K562 (cell line): ENCODE results near the gene NEK5. TPM values are rescaled to one million over a fixed set of nuclear protein-coding genes. Genes with fewer than 3 reads are reported as not detected.

Experiments used
- ATAC-seq: fragments of 200-7000 bp; cut with Tn5 transposase; 3 replicates; pipeline ENCODE4 v1.9.1; 2020; ENCODE audit warnings: moderate library complexity
- BruUV-seq: library from RNA; stranded (reverse); fragments of 400-500 nt; replicated peaks from 2 replicates; lab custom pipeline; 2021; lab: Mats Ljungman, UMichigan
- CTCF ChIA-PET: fragments of 300-600 bp; formaldehyde crosslinking; extraction: SDS; loops from one replicate; lab custom pipeline; 2021; ENCODE audit warnings: low intra/inter-chr PET ratio; lab: Yijun Ruan, JAX
- POLR2A ChIA-PET: fragments of 300-600, 350-650 bp; sonication (Branson Sonifier 250); formaldehyde crosslinking; extraction: SDS; loops from one replicate; lab custom pipeline; 2021; ENCODE audit warnings: antibody characterized with exemption, inconsistent platforms; lab: Yijun Ruan, JAX
- DNase-seq, 4 experiments: peaks; one replicate each; pipeline versions ENCODE4 v3.0.0 to v3.0.0-alpha.2; 2011 to 2018; ENCODE audit warnings: low spot score in 3 of 4, mixed read lengths in 3 of 4; ENCODE audit errors: extremely low read depth in 1 of 4
- FAIRE-seq: peaks from 2 replicates; lab custom pipeline; 2011; peaks lifted over from hg19 to GRCh38; lab: Jason Lieb, UNC
- H2AFZ ChIP-seq: 2 replicates; pipeline ENCODE4 v1.6.0; 2011; ENCODE audit warnings: low read depth, low read length, control low read depth, inconsistent platforms
- H3K27ac ChIP-seq: fragments of 200-600 bp; 3 replicates; pipeline ENCODE4 v1.8.0; 2011; ENCODE audit warnings: low read depth, mild to moderate bottlenecking, control low read depth, inconsistent platforms, low read length, moderate library complexity, mixed read lengths; ENCODE audit errors: extremely low read depth
- H3K27me3 ChIP-seq, 2 experiments: fragments of 300-600 bp in 1 of 2; 2 replicates in 1 of 2; 3 replicates in 1 of 2; pipeline versions ENCODE4 v1.6.0 to v1.8.0; 2011; ENCODE audit warnings: inconsistent platforms in 2 of 2, low read length in 2 of 2, mild to moderate bottlenecking in 1 of 2, mixed read lengths in 1 of 2, moderate library complexity in 1 of 2; ENCODE audit not compliant: control insufficient read depth in 2 of 2, insufficient read depth in 2 of 2
- H3K36me3 ChIP-seq: fragments of 300-600 bp; 3 replicates; pipeline ENCODE4 v1.8.0; 2011; ENCODE audit warnings: mild to moderate bottlenecking, low read length, inconsistent platforms; ENCODE audit not compliant: control insufficient read depth, insufficient read depth
- H3K4me1 ChIP-seq, 2 experiments: fragments of 200-600 bp in 1 of 2; replicated peaks in 1 of 2; 2 replicates in 1 of 2; 3 replicates in 1 of 2; pipeline versions ENCODE4 v1.5.1 to v1.8.0; 2011; ENCODE audit warnings: inconsistent platforms in 2 of 2, low read length in 2 of 2, mild to moderate bottlenecking in 1 of 2, mixed read lengths in 1 of 2, moderate library complexity in 1 of 2; ENCODE audit not compliant: control insufficient read depth in 2 of 2, insufficient read depth in 2 of 2
- H3K4me2 ChIP-seq: 2 replicates; pipeline ENCODE4 v1.6.1; 2011; ENCODE audit warnings: low read length, control low read depth, inconsistent platforms, mixed read lengths; ENCODE audit not compliant: insufficient read depth
- H3K4me3 ChIP-seq: fragments of 200-600 bp; sonication (generic), shearing (Covaris generic); 2 replicates; pipeline ENCODE4 v1.5.1; 2016; ENCODE audit warnings: control low read depth, inconsistent platforms
- H3K79me2 ChIP-seq: fragments of 200-600 bp; 3 replicates; pipeline ENCODE4 v1.8.0; 2011; ENCODE audit warnings: low read length, inconsistent platforms; ENCODE audit not compliant: control insufficient read depth, insufficient read depth
- H3K9ac ChIP-seq, 2 experiments: 2 replicates each; pipeline versions ENCODE4 v1.6.0 to v1.6.1; 2011; ENCODE audit warnings: low read depth in 2 of 2, low read length in 2 of 2, control low read depth in 1 of 2, inconsistent platforms in 1 of 2, mild to moderate bottlenecking in 1 of 2, mixed read lengths in 1 of 2; ENCODE audit not compliant: insufficient read depth in 1 of 2
- H3K9me1 ChIP-seq: one replicate; pipeline ENCODE4 v1.6.0; 2011; ENCODE audit warnings: inconsistent platforms, mild to moderate bottlenecking, low read length, moderate library complexity; ENCODE audit not compliant: control insufficient read depth, insufficient read depth
- H3K9me3 ChIP-seq: replicated peaks from 2 replicates; pipeline ENCODE4 v1.5.1; 2011; ENCODE audit warnings: low read depth, low read length, inconsistent platforms; ENCODE audit not compliant: control insufficient read depth, insufficient read depth
- H4K20me1 ChIP-seq: replicated peaks from 2 replicates; pipeline ENCODE4 v1.6.1; 2011; ENCODE audit warnings: low read length, inconsistent platforms, mixed read lengths; ENCODE audit not compliant: control insufficient read depth, insufficient read depth
- AFF4 ChIP-seq: sonication (generic); formaldehyde crosslinking; IDR thresholded peaks from 2 replicates; pipeline ENCODE4 v1.8.0; 2023; ENCODE audit warnings: mild to moderate bottlenecking, missing genetic modification reagents
- ETV5 ChIP-seq: sonication (generic); formaldehyde crosslinking; IDR thresholded peaks from 2 replicates; pipeline ENCODE4 v1.4.0; 2020; ENCODE audit warnings: low read depth, mild to moderate bottlenecking, missing genetic modification reagents
- GABPB1 ChIP-seq: sonication (generic); formaldehyde crosslinking; IDR thresholded peaks from 2 replicates; pipeline ENCODE4 v1.8.0; 2022; ENCODE audit warnings: mild to moderate bottlenecking, missing genetic modification reagents
- HOXB6 ChIP-seq: fragments of 250-450 bp; sonication (Bioruptor Pico); IDR thresholded peaks from 2 replicates; pipeline ENCODE4 v1.5.1; 2022; ENCODE audit warnings: mild to moderate bottlenecking, borderline replicate concordance
- MCM2 ChIP-seq: fragments of 450-650 bp; IDR thresholded peaks from 2 replicates; pipeline ENCODE4 v1.6.1; 2017; ENCODE audit warnings: low read depth, mild to moderate bottlenecking
- SMARCA4 ChIP-seq: fragments of 450-650 bp; IDR thresholded peaks from 2 replicates; pipeline ENCODE4 v1.6.1; 2016
- WGBS: fragments of 100-300 bp; shearing (Covaris generic); methylation state at CpG from one replicate; pipeline ENCODE4 v1.1.6; 2016; ENCODE audit warnings: low coverage, mixed read lengths; ENCODE audit not compliant: insufficient coverage; ENCODE audit errors: missing lambda C conversion rate; 5-methylcytosine and 5-hydroxymethylcytosine counted together
- in situ Hi-C: fragments of 300-500 bp; cut with MboI; formaldehyde crosslinking; loops from 4 replicates; pipeline ENCODE4 v1.15.0; 2018; ENCODE audit warnings: inconsistent platforms, mixed read lengths
- intact Hi-C: fragments of 100-400 bp; cut with micrococcal nuclease; formaldehyde crosslinking; loops from 2 replicates; pipeline ENCODE4 v1.14.2; 2022
- polyA plus RNA-seq, 8 experiments: library from polyadenylated mRNA; depleted of rRNA in 4 of 8; stranded (reverse) in 5 of 8; unstranded in 3 of 8; fragments of >200 nt; fragmentation: Nextera tagmentation in 2 of 8; fragmentation: Illumina TruSeq in 1 of 8; extraction: Ambion mirVana in 2 of 8; extraction: Trizol in 1 of 8; gene quantifications; 2 replicates each; pipeline versions ENCODE4 v1.2.1 to v1.2.3, GENCODE V29; 2011 to 2014; ENCODE audit warnings: inconsistent platforms in 1 of 8, missing spikeins in 1 of 8
- total RNA-seq, 7 experiments: library from RNA; depleted of rRNA in 6 of 7; stranded (reverse); fragments of >200 nt in 6 of 7; fragmentation: Illumina TruSeq in 2 of 7; extraction: Trizol in 2 of 7; gene quantifications; 2 replicates each; pipeline versions ENCODE4 v1.2.1 to v1.2.3, GENCODE V29; 2011 to 2021; ENCODE audit warnings: low replicate concordance in 1 of 7
- TF ChIP-seq, protein P1 (sequence below): sonication (generic); IDR thresholded peaks from 2 replicates; pipeline ENCODE4 v1.6.1; 2016
- TF ChIP-seq, protein P2 (sequence below): IDR thresholded peaks from 3 replicates; pipeline ENCODE4 v1.6.1; 2011; ENCODE audit warnings: borderline replicate concordance, mild to moderate bottlenecking, moderate library complexity; ENCODE audit not compliant: insufficient read length; ENCODE audit errors: extremely low read depth
- TF ChIP-seq, protein P3 (sequence below): fragments of 450-650 bp; IDR thresholded peaks from 2 replicates; pipeline ENCODE4 v1.7.0; 2016; ENCODE audit warnings: borderline replicate concordance

The NEK5 gene
- total and polyA plus RNA-seq, 9 of the 15 experiments (the other 6 are each of a cell fraction or from before 2014, with no cell fraction given) = 0.09 to 0.44 (median 0.33) TPM

DNA sequence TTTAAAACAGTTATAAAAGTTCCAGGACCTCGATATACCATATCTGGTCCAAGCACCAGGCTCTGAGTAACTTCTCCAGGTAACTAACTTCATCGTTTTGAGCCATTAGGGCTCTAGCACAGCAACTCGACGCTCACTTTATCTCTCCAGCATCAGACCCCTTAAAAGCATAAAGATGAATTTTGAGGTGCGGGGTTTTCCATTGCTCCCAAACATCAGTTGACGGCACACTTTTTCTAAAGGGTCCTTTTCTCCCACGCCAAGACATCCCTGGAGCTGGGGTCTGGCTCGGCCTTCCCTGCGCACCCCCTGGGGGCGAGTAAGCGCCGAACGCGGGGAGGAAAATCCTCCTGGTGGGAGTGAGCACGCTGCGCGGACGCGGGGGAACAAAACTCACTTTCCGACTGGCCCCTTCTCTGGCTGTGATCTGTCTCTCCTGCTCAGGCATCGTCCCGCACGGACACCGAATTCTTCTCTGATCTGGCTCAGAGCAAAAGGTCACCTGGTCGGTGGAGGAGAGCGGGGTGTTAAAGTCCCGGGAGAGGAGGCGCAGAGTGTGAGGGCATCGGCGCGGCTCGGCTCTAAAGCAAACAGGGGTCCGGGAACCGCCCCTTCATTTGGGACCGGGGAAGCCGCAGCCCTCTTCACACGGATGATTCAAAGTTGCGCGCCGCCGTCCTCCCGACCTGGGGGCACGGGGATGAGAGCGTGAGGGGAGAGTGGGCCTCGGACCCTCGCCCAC is 117.8 kb downstream of the NEK5 start, which contains the start of gene ATP7B (continued):
- peak; percentile 43; the same call in 1 of the 2 replicates for TF ChIP-seq AFF4 (CRISPR knock-in tag)

DNA sequence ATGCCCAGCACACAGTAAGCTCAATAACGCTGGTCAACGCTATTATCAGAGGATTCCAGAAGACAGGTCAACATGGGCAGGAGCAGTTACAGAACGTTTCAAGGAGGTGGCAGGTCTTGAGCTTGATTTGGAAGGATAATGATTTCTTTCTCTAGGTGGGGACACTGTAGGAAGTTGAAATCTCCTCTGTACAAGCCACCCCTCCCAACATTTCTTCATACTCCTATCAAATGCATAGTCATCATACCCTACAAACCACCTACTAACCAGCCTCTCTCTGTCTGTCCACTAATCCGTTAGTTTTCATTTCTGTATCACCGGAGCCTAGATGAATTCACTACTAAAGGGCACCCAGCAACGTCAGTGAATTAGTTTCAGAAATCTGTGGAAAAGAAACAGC is 118.9 kb downstream of the NEK5 start:
- BruUV-seq = TSS peak; percentile 35
- H3K4me1 ChIP-seq = peaks cover 9 to 13% of the 10 kb centered on the region in 2 experiments; a peak in 4 of 5 replicates
- peaks cover 94% of the 10 kb centered on the region for H3K79me2 ChIP-seq
- 1% methylated on average over 6 of the region's 6 CpGs for WGBS
- H4K20me1 ChIP-seq = no peaks in the 10 kb centered on the region
- ChIA-PET POLR2A (no interaction called here), CTCF (no interaction called here)
- no peak for ATAC-seq
- FAIRE-seq = peak; percentile 76
- H2AFZ ChIP-seq = peak overlapping the region; percentile 56; the same call in 1 of the 2 replicates
- H3K36me3 ChIP-seq = peaks cover 6% of the 10 kb centered on the region; the same call in 2 of the 3 replicates
- peak in 2 of 4 experiments; percentile 26 to 32 for DNase-seq
- H3K27ac ChIP-seq = peak overlapping the region; percentile 50
- no peaks in the 10 kb centered on the region for H3K9me1 ChIP-seq
- in situ Hi-C loops (loop anchor here (5.0 kb wide), 1 partner anchor 117 kb away; the partner anchor contains the start of gene NEK5), intact Hi-C loops (no loop called here)
- H3K4me3 ChIP-seq = peak overlapping the region; percentile 90
- peak overlapping the region; percentile 86 for H3K4me2 ChIP-seq
- peak overlapping the region in 1 of 2 experiments; percentile 86; a peak in 2 of 4 replicates for H3K9ac ChIP-seq
- no peaks in the 10 kb centered on the region for H3K27me3 ChIP-seq
- 0 out of 2 replicates have a peak, but pooled peaks cover 1% of the 10 kb centered on the region for H3K9me3 ChIP-seq
- TF ChIP-seq, protein P1, sequence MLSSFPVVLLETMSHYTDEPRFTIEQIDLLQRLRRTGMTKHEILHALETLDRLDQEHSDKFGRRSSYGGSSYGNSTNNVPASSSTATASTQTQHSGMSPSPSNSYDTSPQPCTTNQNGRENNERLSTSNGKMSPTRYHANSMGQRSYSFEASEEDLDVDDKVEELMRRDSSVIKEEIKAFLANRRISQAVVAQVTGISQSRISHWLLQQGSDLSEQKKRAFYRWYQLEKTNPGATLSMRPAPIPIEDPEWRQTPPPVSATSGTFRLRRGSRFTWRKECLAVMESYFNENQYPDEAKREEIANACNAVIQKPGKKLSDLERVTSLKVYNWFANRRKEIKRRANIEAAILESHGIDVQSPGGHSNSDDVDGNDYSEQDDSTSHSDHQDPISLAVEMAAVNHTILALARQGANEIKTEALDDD = peak; percentile 42; the same call in 1 of the 2 replicates
- TF ChIP-seq MCM2 (no peak), GABPB1 (CRISPR knock-in tag) (no peak), HOXB6 (no peak), ETV5 (no peak), SMARCA4 (0 out of 2 replicates have a peak, but pooled peaks have one; percentile 41)
- TF ChIP-seq, protein P2, sequence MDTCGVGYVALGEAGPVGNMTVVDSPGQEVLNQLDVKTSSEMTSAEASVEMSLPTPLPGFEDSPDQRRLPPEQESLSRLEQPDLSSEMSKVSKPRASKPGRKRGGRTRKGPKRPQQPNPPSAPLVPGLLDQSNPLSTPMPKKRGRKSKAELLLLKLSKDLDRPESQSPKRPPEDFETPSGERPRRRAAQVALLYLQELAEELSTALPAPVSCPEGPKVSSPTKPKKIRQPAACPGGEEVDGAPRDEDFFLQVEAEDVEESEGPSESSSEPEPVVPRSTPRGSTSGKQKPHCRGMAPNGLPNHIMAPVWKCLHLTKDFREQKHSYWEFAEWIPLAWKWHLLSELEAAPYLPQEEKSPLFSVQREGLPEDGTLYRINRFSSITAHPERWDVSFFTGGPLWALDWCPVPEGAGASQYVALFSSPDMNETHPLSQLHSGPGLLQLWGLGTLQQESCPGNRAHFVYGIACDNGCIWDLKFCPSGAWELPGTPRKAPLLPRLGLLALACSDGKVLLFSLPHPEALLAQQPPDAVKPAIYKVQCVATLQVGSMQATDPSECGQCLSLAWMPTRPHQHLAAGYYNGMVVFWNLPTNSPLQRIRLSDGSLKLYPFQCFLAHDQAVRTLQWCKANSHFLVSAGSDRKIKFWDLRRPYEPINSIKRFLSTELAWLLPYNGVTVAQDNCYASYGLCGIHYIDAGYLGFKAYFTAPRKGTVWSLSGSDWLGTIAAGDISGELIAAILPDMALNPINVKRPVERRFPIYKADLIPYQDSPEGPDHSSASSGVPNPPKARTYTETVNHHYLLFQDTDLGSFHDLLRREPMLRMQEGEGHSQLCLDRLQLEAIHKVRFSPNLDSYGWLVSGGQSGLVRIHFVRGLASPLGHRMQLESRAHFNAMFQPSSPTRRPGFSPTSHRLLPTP = no peak
- TF ChIP-seq, protein P3, sequence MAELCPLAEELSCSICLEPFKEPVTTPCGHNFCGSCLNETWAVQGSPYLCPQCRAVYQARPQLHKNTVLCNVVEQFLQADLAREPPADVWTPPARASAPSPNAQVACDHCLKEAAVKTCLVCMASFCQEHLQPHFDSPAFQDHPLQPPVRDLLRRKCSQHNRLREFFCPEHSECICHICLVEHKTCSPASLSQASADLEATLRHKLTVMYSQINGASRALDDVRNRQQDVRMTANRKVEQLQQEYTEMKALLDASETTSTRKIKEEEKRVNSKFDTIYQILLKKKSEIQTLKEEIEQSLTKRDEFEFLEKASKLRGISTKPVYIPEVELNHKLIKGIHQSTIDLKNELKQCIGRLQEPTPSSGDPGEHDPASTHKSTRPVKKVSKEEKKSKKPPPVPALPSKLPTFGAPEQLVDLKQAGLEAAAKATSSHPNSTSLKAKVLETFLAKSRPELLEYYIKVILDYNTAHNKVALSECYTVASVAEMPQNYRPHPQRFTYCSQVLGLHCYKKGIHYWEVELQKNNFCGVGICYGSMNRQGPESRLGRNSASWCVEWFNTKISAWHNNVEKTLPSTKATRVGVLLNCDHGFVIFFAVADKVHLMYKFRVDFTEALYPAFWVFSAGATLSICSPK = no peak
